Activated naive CD8-positive, alpha-beta T cell treated with anti-CD3 and anti-CD28 coated beads for 36 hours (primary cell): ENCODE data around the gene ACAA2. TPM values are rescaled to one million over a fixed set of nuclear protein-coding genes. Genes with fewer than 3 reads are reported as not detected.
A peak's percentile ranks its signal among the peaks of the same experiment; 100 is the strongest.
"Not testable (repeated sequence)": the region's sequence is repeated elsewhere in the genome, so short reads cannot be mapped to it uniquely, and the experiment has no call there.

Experiments
- DNase-seq: peaks from one replicate; pipeline ENCODE4 v3.0.0; 2021
- H3K27ac Mint-ChIP-seq: one replicate; pipeline ENCODE4 v1.8.0; 2022; ENCODE audit warnings: mild to moderate bottlenecking, moderate library complexity, mixed read lengths
- H3K27me3 Mint-ChIP-seq: one replicate; pipeline ENCODE4 v1.8.0; 2022; ENCODE audit warnings: mild to moderate bottlenecking, mixed read lengths
- H3K36me3 Mint-ChIP-seq: one replicate; pipeline ENCODE4 v1.8.0; 2021; ENCODE audit warnings: mild to moderate bottlenecking, mixed read lengths
- H3K4me1 Mint-ChIP-seq: one replicate; pipeline ENCODE4 v1.8.0; 2021; ENCODE audit warnings: mixed read lengths
- H3K4me3 Mint-ChIP-seq: one replicate; pipeline ENCODE4 v1.8.0; 2022; ENCODE audit warnings: mild to moderate bottlenecking, moderate library complexity, mixed read lengths
- H3K9me3 Mint-ChIP-seq: one replicate; pipeline ENCODE4 v1.8.0; 2022; ENCODE audit warnings: mixed read lengths
- total RNA-seq, 2 experiments: library from RNA; stranded (reverse); gene quantifications; one replicate each; pipeline ENCODE4 v1.2.3, GENCODE V29; 2021

The ACAA2 gene
- total RNA-seq, 2 experiments from 2014 or later = 76.3 to 80.3 TPM

DNA sequence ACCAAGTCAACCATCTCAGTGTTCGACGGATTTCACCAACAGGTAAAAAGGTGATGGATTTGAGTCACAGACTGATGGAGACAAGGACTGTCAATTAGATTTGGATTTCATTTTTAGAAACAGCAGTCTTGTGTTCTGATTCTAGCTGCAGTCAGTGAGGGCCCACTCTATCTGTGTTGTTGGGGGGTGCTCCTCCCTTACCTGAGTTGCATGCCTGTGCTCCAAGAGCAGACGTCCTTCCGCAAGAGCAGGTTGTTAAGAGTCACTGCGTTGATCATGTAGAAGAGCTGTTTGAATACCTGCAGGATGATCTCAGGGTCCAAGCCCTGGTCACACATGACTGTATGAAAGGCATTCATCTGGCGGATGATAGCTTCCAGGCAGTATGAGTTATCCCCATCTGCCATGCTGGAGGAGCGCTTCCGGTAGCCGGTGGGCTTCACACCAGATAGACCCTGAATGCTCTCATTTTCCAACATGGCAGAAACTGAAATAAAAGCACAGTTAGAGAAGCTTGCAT, 24.0 kb upstream of the ACAA2 start:
- H3K4me1 Mint-ChIP-seq = not testable (repeated sequence)

GRCh38 chr18:49835405-49835804, 22.1 kb upstream of the ACAA2 start:
- Mint-ChIP-seq H3K27ac (no peak overlapping the region), H3K36me3 (no peaks in the 10 kb centered on the region), H3K4me3 (no peak overlapping the region), H3K4me1 (no peaks in the 10 kb centered on the region), H3K27me3 (no peaks in the 10 kb centered on the region), H3K9me3 (peaks cover 6% of the 10 kb centered on the region)
- no peak for DNase-seq

More for the DNA sequence above, 24.0 kb upstream of the ACAA2 start:
- not testable (repeated sequence) for H3K4me3 Mint-ChIP-seq, H3K36me3 Mint-ChIP-seq, H3K9me3 Mint-ChIP-seq, DNase-seq, H3K27me3 Mint-ChIP-seq, H3K27ac Mint-ChIP-seq

- no peak overlapping the region for H3K4me3 Mint-ChIP-seq
- no peaks in the 10 kb centered on the region for H3K27me3 Mint-ChIP-seq
- H3K27ac Mint-ChIP-seq = no peak overlapping the region
- H3K36me3 Mint-ChIP-seq = no peaks in the 10 kb centered on the region
- DNase-seq = no peak
- peaks cover 11% of the 10 kb centered on the region for H3K9me3 Mint-ChIP-seq
- no peaks in the 10 kb centered on the region for H3K4me1 Mint-ChIP-seq
These were observed 20.9 kb upstream of the ACAA2 start for GRCh38 chr18:49834258-49834657.

- Mint-ChIP-seq H3K4me1 (no peaks in the 10 kb centered on the region), H3K4me3 (no peak overlapping the region), H3K27ac (no peak overlapping the region), H3K27me3 (no peaks in the 10 kb centered on the region), H3K36me3 (no peaks in the 10 kb centered on the region), H3K9me3 (peaks cover 11% of the 10 kb centered on the region)
- DNase-seq = no peak
These were observed 20.5 kb upstream of the ACAA2 start for GRCh38 chr18:49833814-49834213.

DNA sequence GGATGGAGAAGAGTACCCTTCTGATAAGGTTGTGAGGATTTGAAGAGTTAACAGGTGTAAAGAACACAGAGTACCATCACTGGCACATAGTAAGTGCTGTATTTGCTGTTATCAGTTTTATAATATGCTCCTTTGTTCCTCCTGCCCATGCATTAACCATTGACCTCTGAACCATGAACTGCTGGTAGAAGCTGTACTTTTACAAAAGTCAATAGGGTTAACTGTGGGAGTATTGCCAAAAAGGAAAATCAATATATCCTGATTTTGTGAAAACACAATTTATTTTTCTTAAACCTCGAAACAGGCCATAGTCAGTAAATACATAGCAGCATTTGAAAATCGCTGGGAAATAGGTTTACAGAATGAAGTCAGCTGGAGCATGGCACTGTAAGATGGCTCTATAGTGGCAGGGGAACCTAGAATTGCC, 18.9 kb upstream of the ACAA2 start:
- DNase-seq = no peak
- H3K4me1 Mint-ChIP-seq = no peaks in the 10 kb centered on the region
- H3K27ac Mint-ChIP-seq = no peak overlapping the region
- H3K9me3 Mint-ChIP-seq = peaks cover 23% of the 10 kb centered on the region
- peaks cover 4% of the 10 kb centered on the region for H3K27me3 Mint-ChIP-seq
- H3K36me3 Mint-ChIP-seq = peaks cover 5% of the 10 kb centered on the region
- no peak overlapping the region for H3K4me3 Mint-ChIP-seq

GRCh38 chr18:49827996-49828395, 14.7 kb upstream of the ACAA2 start:
- Mint-ChIP-seq H3K36me3 (peaks cover 16% of the 10 kb centered on the region), H3K27me3 (peaks cover 4% of the 10 kb centered on the region), H3K4me1 (peaks cover 6% of the 10 kb centered on the region), H3K4me3 (no peak overlapping the region), H3K9me3 (peaks cover 26% of the 10 kb centered on the region), H3K27ac (no peak overlapping the region)
- no peak for DNase-seq

DNA sequence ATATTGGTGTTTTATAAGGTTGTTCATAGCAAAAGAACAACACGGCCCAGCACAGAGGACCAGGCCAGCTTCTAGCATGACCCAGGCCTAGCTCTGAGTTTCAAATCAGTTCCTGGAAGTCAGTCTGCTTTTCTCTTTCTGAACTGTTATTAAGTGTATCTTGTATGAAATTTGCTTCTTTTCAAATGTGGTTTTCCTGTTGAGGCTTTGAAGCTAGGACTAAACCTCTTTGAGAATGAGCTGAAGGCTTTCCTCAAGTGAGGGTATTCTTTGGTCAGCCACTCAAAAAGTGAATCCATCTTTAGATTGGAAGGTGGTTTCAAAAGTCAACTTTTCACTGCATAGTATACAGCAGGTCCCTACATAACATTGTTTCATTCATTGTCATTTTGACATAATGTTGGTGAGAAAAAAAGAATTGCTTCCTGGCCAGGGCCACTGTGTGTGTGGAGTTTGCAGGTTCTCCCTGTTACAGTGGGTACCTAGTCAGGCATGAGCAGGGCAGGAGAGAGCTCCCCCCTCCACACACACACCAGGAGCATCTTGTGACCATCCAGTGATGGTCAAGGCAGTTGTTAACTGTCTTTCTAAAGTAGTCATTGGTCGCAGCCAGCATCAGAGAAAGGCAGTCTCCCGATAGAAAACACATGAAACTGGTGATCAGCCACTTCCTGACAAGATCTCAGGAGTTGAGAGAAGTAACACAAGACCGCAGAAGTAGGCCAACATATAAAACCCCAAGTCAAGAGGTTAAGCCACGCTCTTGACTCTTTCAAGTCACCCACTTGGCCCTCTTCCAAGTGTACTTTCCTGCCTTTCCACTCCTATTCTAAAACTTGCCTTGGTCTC, 6.7 kb upstream of the ACAA2 start:
- Mint-ChIP-seq H3K4me1 (peaks cover 67% of the 10 kb centered on the region), H3K27ac (peak overlapping the region; percentile 85), H3K4me3 (peak overlapping the region; percentile 62), H3K27me3 (no peaks in the 10 kb centered on the region), H3K9me3 (no peaks in the 10 kb centered on the region), H3K36me3 (peaks cover 31% of the 10 kb centered on the region)
- peak; percentile 34 for DNase-seq

DNA sequence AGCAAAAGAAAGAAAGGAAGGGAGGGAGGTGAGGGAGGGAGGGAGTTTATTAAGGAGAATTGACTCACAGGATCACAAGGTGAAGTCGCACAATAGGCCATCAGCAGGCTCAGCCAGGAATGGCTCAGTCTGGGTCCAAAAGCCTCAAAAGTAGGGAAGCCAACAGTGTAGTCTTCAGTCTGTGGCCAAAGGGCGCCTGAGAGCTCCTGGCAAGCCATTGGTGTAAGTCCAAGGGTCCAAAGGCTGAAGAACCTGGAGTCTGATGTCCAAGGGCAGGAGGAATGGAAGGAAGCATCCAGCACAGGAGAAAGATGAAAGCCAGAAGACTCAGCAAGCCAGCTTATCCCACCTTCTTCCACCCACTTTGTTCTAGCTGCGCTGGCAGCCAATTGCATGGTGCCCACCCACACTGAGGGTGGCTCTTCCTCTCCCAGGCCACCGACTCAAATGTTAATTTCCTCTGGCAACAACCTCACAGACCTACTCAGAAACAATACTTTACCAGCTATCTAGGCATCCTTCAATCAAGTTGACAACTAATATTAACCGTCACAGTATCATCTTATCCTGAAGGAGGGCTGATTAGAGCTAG, 5.8 kb upstream of the ACAA2 start:
- no peaks in the 10 kb centered on the region for H3K27me3 Mint-ChIP-seq
- H3K27ac Mint-ChIP-seq = peak overlapping the region; percentile 85
- H3K9me3 Mint-ChIP-seq = no peaks in the 10 kb centered on the region
- peaks cover 30% of the 10 kb centered on the region for H3K36me3 Mint-ChIP-seq
- peaks cover 72% of the 10 kb centered on the region for H3K4me1 Mint-ChIP-seq
- peak overlapping the region; percentile 62 for H3K4me3 Mint-ChIP-seq
- no peak for DNase-seq

DNA sequence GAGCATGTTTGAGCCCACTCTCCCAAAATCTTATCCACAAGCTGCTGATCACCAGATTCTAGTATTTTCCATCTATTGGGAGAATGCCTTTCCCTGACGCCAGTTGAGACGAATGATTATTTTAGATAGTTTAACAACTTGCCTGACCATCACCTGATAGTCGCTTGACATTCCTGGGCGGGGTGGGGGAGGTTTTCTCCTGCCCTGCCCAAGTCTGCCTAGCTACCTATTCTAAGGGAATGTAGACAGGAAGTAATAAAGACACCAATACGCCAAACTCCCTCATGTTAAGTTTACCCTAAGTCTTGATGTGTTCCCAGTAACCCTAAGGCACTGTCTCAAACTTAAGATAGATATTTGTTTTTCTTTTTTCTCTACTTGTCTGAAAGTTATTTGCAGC, 4.6 kb upstream of the ACAA2 start:
- no peak for DNase-seq
- no peaks in the 10 kb centered on the region for H3K27me3 Mint-ChIP-seq
- peaks cover 68% of the 10 kb centered on the region for H3K4me1 Mint-ChIP-seq
- no peak overlapping the region for H3K27ac Mint-ChIP-seq
- no peak overlapping the region for H3K4me3 Mint-ChIP-seq
- peaks cover 30% of the 10 kb centered on the region for H3K36me3 Mint-ChIP-seq
- no peaks in the 10 kb centered on the region for H3K9me3 Mint-ChIP-seq

DNA sequence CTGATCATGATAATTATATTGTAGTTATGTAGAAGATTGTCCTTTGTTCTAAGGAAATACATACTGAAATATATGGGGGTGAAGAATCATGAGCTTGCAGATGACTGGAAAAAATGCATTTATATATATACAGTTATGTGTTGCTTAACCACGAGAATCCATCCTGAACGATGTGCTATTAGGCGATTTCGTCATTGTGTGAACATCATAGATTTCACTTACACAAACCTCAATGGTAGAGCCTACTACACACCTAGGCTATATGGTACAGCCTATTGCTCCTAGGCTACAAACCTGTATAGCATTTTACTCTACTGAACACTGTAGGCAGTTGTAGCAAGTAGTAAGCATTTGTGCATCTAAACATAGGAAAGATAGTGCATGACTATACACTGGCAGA, 2.6 kb upstream of the ACAA2 start:
- Mint-ChIP-seq H3K9me3 (no peaks in the 10 kb centered on the region), H3K27me3 (no peaks in the 10 kb centered on the region), H3K4me1 (peaks cover 70% of the 10 kb centered on the region), H3K4me3 (no peak overlapping the region), H3K36me3 (peaks cover 32% of the 10 kb centered on the region), H3K27ac (no peak overlapping the region)
- no peak for DNase-seq

DNA sequence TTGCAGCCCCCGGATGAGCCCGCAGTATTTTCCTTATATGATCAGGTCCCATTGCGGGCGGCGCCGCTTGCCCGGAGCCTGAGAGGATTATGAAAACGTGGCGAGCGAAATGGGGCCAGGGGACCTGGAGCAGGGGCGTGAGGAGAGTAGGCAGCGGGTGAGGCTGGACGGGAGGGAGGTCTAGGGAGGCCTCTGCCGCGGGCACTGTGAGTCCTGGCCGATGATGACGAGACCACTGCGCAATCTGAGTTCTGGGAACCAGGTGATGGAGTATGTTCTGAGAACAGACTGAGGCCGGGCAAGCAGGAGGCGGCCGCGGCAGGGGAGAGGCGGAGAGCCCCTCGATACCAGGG, 790 bp upstream of the ACAA2 start:
- DNase-seq = peak; percentile 76
- Mint-ChIP-seq H3K9me3 (peaks cover 4% of the 10 kb centered on the region), H3K36me3 (peaks cover 39% of the 10 kb centered on the region), H3K27ac (peak overlapping the region; percentile 99), H3K27me3 (no peaks in the 10 kb centered on the region), H3K4me1 (peaks cover 53% of the 10 kb centered on the region), H3K4me3 (peak overlapping the region; percentile 99)

DNA sequence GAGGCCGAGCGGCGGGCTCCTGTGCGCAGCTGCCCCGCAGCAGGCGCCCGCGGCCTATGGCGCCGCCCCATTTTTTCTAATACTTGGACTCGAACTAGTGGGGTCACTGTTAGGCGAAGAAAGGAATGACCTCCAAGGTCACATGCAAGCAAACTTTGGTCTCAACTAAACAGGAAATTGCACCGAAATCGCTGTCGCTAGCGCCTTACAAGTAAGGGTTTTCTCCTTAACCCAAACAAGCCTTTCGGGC, 339 bp downstream of the ACAA2 start:
- peak overlapping the region; percentile 99 for H3K27ac Mint-ChIP-seq
- H3K4me3 Mint-ChIP-seq = peak overlapping the region; percentile 99
- DNase-seq = peak; percentile 24
- H3K36me3 Mint-ChIP-seq = peaks cover 42% of the 10 kb centered on the region
- peaks cover 42% of the 10 kb centered on the region for H3K4me1 Mint-ChIP-seq
- H3K27me3 Mint-ChIP-seq = no peaks in the 10 kb centered on the region
- peaks cover 10% of the 10 kb centered on the region for H3K9me3 Mint-ChIP-seq

DNA sequence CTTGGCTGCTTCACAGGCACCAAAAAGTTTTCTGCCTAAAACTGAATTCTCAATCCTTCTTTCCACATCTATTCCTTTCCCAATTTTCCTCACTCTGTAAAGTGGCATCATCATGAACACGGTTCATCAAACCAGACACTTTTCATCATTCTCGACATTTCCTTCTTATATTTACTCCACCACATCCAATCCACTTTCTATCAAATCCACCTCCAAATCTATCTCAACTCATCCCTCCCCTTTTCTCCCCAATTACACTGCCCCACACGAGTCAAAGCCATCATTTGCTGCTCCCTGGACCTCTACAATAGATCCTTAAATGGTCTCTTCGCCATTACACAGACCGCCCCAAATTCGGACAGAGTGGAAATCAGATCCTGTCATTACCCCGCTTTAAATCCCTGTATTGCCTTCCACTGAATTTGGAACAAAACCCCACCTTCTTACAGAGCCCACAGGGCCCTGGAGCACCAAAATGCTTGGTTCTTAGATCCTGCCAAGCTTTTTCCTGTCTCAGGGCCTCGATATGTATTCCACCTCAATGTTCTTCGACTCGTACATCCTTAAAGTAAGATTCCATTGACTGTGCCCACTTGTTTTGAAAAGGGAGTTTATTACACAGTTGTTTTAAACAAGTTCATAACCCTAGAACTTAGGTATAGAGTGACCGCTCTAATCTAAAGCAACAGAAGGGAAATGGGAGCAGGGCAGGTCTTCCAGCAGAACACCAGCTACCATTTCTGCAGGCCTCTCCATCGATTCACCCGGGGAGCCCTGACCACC, 856 bp downstream of the ACAA2 start:
- Mint-ChIP-seq H3K27me3 (no peaks in the 10 kb centered on the region), H3K4me3 (peak overlapping the region; percentile 99), H3K36me3 (peaks cover 41% of the 10 kb centered on the region), H3K9me3 (peaks cover 10% of the 10 kb centered on the region), H3K4me1 (peaks cover 38% of the 10 kb centered on the region), H3K27ac (peak overlapping the region; percentile 99)
- DNase-seq = no peak

GRCh38 chr18:49811151-49811938, 2.0 kb downstream of the ACAA2 start:
- DNase-seq = no peak
- Mint-ChIP-seq H3K27ac (no peak overlapping the region), H3K27me3 (no peaks in the 10 kb centered on the region), H3K4me3 (peak overlapping the region; percentile 2), H3K9me3 (peaks cover 10% of the 10 kb centered on the region), H3K36me3 (peaks cover 43% of the 10 kb centered on the region), H3K4me1 (peaks cover 33% of the 10 kb centered on the region)
